ENCODE results near the gene CD37.

Gene CD37

GRCh38 chr19:49349567-49349966 is 14.4 kb downstream of the CD37 start:
- TF ChIP-seq EZH2 (IDR thresholded peaks at IDR 0.05; ENCODE audit: borderline replicate concordance, low read length) = no peak
- TF ChIP-seq CTCF (IDR thresholded peaks at IDR 0.05; ENCODE audit: low read length) = no peak
- Histone ChIP-seq H3K4me1 (ENCODE audit: insufficient read depth, low read length, severe bottlenecking) (peaks cover 16% of the 10 kb centered on the region), H3K27me3 (ENCODE audit: insufficient read depth, low read length) (no peaks in the 10 kb centered on the region), H3F3A (ENCODE audit: insufficient read depth, low read length) (no peaks in the 10 kb centered on the region), H3K36me3 (ENCODE audit: insufficient read depth, low read length) (no peaks in the 10 kb centered on the region; the same call in 1 of the 2 replicates), H3K27ac (ENCODE audit: low read depth, low read length, poor library complexity, severe bottlenecking) (no peak overlapping the region), H3K4me2 (ENCODE audit: low read length) (no peak overlapping the region), H2AFZ (ENCODE audit: low read length) (no peak overlapping the region), H3K79me2 (ENCODE audit: insufficient read depth, low read length) (no peaks in the 10 kb centered on the region), H3K4me3 (ENCODE audit: low read depth, low read length, poor library complexity, severe bottlenecking) (no peak overlapping the region), H4K20me1 (ENCODE audit: insufficient read depth, low read length) (no peaks in the 10 kb centered on the region), H3K9me3 (ENCODE audit: low read length) (no peaks in the 10 kb centered on the region), H3K9me2 (ENCODE audit: low read depth, low read length) (no peaks in the 10 kb centered on the region), H3K9ac (ENCODE audit: low read length) (no peak overlapping the region)

DNA sequence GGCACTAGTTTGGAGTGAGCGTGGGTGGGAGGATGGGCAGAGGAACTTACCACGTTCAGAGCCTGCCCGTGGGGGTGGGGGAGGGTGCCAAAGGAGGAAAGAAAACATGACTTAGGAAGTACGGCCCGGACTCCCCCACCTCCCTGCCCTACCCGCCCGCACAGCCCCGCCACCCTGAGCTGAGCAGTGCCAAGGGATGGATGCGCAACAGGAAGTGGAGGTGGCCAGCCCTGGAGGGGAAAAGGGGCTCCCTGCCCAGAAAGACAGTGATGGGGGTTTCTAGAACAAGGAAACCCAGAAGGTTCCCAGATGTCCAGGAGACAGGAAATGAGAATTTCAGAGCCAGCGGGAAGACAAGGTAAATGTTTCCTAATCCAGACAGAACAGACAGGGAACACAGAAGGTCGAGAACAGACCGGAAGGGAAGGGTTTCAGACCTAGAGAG is 20.7 kb downstream of the CD37 start:
- H3K4me3 ChIP-seq (ENCODE audit: low read depth, low read length, poor library complexity, severe bottlenecking) = no peak overlapping the region
- no peaks in the 10 kb centered on the region for H3K9me3 ChIP-seq (ENCODE audit: low read length)
- H3K9me2 ChIP-seq (ENCODE audit: low read depth, low read length) = no peaks in the 10 kb centered on the region
- no peaks in the 10 kb centered on the region for H3F3A ChIP-seq (ENCODE audit: insufficient read depth, low read length)
- no peak overlapping the region for H3K9ac ChIP-seq (ENCODE audit: low read length)
- no peaks in the 10 kb centered on the region for H3K36me3 ChIP-seq (ENCODE audit: insufficient read depth, low read length)
- H3K27me3 ChIP-seq (ENCODE audit: insufficient read depth, low read length) = peaks cover 8% of the 10 kb centered on the region; the same call in 1 of the 2 replicates
- no peaks in the 10 kb centered on the region for H3K79me2 ChIP-seq (ENCODE audit: insufficient read depth, low read length)
- TF ChIP-seq CTCF (IDR thresholded peaks at IDR 0.05; ENCODE audit: low read length) (no peak), EZH2 (IDR thresholded peaks at IDR 0.05; ENCODE audit: borderline replicate concordance, low read length) (no peak)
- no peaks in the 10 kb centered on the region for H4K20me1 ChIP-seq (ENCODE audit: insufficient read depth, low read length)
- no peak overlapping the region for H3K4me2 ChIP-seq (ENCODE audit: low read length)
- peaks cover 27% of the 10 kb centered on the region for H3K4me1 ChIP-seq (ENCODE audit: insufficient read depth, low read length, severe bottlenecking)
- H3K27ac ChIP-seq (ENCODE audit: low read depth, low read length, poor library complexity, severe bottlenecking) = no peak overlapping the region
- H2AFZ ChIP-seq (ENCODE audit: low read length) = no peak overlapping the region

GRCh38 chr19:49356382-49356781 is 21.2 kb downstream of the CD37 start:
- no peaks in the 10 kb centered on the region for H3K9me3 ChIP-seq (ENCODE audit: low read length)
- no peaks in the 10 kb centered on the region for H3K9me2 ChIP-seq (ENCODE audit: low read depth, low read length)
- no peak overlapping the region for H3K9ac ChIP-seq (ENCODE audit: low read length)
- no peak overlapping the region for H3K4me2 ChIP-seq (ENCODE audit: low read length)
- peaks cover 27% of the 10 kb centered on the region for H3K4me1 ChIP-seq (ENCODE audit: insufficient read depth, low read length, severe bottlenecking)
- H2AFZ ChIP-seq (ENCODE audit: low read length) = no peak overlapping the region
- H3K36me3 ChIP-seq (ENCODE audit: insufficient read depth, low read length) = no peaks in the 10 kb centered on the region
- no peaks in the 10 kb centered on the region for H3K79me2 ChIP-seq (ENCODE audit: insufficient read depth, low read length)
- no peak overlapping the region for H3K27ac ChIP-seq (ENCODE audit: low read depth, low read length, poor library complexity, severe bottlenecking)
- H3K27me3 ChIP-seq (ENCODE audit: insufficient read depth, low read length) = peaks cover 8% of the 10 kb centered on the region; the same call in 1 of the 2 replicates
- H4K20me1 ChIP-seq (ENCODE audit: insufficient read depth, low read length) = no peaks in the 10 kb centered on the region
- H3F3A ChIP-seq (ENCODE audit: insufficient read depth, low read length) = no peaks in the 10 kb centered on the region
- TF ChIP-seq CTCF (IDR thresholded peaks at IDR 0.05; ENCODE audit: low read length) (no peak), EZH2 (IDR thresholded peaks at IDR 0.05; ENCODE audit: borderline replicate concordance, low read length) (no peak)
- H3K4me3 ChIP-seq (ENCODE audit: low read depth, low read length, poor library complexity, severe bottlenecking) = no peak overlapping the region
